Activated CD4-positive, alpha-beta T cell treated with anti-CD3 and anti-CD28 coated beads for 36 hours (primary cell): ENCODE data around the gene GYG2. TPM values are rescaled to one million over a fixed set of nuclear protein-coding genes. Genes with fewer than 3 reads are reported as not detected.

Experiments
- ATAC-seq: fragments of 200-7000 bp; cut with Tn5 transposase; one replicate; pipeline ENCODE4 v1.10.0; 2021; ENCODE audit warnings: mild to moderate bottlenecking, moderate library complexity
- CTCF ChIA-PET: fragments of 350-600 bp; sonication (Branson Sonifier 250); formaldehyde crosslinking; loops from one replicate; lab custom pipeline; 2021; ENCODE audit warnings: antibody characterized with exemption; lab: Charles Lee
- POLR2A ChIA-PET: fragments of 350-600 bp; sonication (Branson Sonifier 250); formaldehyde crosslinking; loops from one replicate; lab custom pipeline; 2021; ENCODE audit warnings: antibody characterized with exemption, inconsistent platforms; lab: Charles Lee
- DNase-seq: peaks from one replicate; pipeline ENCODE4 v3.0.0-alpha.2; 2020
- H3K27ac Mint-ChIP-seq: one replicate; pipeline ENCODE4 v1.8.0; 2021; ENCODE audit warnings: mixed read lengths
- H3K27me3 Mint-ChIP-seq: one replicate; pipeline ENCODE4 v1.8.0; 2021; ENCODE audit warnings: mixed read lengths
- H3K36me3 Mint-ChIP-seq: one replicate; pipeline ENCODE4 v1.8.0; 2021; ENCODE audit warnings: low read depth, mixed read lengths
- H3K4me1 Mint-ChIP-seq: one replicate; pipeline ENCODE4 v1.8.0; 2021; ENCODE audit warnings: mixed read lengths
- H3K4me3 Mint-ChIP-seq: one replicate; pipeline ENCODE4 v1.8.0; 2021; ENCODE audit warnings: mild to moderate bottlenecking, moderate library complexity, mixed read lengths
- H3K9me3 Mint-ChIP-seq: one replicate; pipeline ENCODE4 v1.8.0; 2021; ENCODE audit warnings: low read depth, mixed read lengths
- intact Hi-C, 2 experiments: fragments of 100-400 bp; cut with DNase I in 1 of 2; cut with micrococcal nuclease in 1 of 2; formaldehyde crosslinking; loops; one replicate each; pipeline versions ENCODE4 v1.14.2 to v1.15.1; 2022 to 2024; cut with DNase I, micrococcal nuclease
- total RNA-seq, 2 experiments: library from RNA; stranded (reverse); gene quantifications; one replicate each; pipeline ENCODE4 v1.2.3, GENCODE V29; 2021

The GYG2 gene
- total RNA-seq, 2 experiments from 2014 or later = not detected

- intact Hi-C loops = no loop called here
- Mint-ChIP-seq H3K27me3 (peaks cover 3% of the 10 kb centered on the region), H3K36me3 (no peaks in the 10 kb centered on the region), H3K27ac (no peak overlapping the region), H3K4me3 (no peak overlapping the region), H3K9me3 (no peaks in the 10 kb centered on the region), H3K4me1 (no peaks in the 10 kb centered on the region)
- no peak for ATAC-seq
- ChIA-PET CTCF (no interaction called here), POLR2A (no interaction called here)
- no peak for DNase-seq
Measured at GRCh38 chrX:2848871-2849301, 20.2 kb downstream of the GYG2 start.

DNA sequence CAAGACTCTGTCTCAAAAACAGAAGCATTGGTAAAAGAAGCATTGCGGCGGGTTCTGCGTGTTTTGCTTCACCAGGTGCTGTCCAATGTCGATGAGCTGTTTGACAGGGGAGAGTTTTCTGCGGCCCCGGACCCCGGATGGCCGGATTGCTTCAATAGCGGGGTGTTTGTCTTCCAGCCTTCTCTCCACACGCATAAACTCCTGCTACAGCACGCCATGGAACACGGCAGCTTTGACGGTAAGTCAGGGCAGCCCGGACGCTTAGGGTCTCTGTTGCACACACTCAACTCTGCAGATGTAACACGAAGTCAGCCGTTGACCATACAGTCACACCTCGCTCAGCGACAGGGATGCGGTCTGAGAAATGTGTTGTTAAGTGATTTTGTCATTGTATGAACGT lies 26.2 kb downstream of the GYG2 start:
- Mint-ChIP-seq H3K27ac (no peak overlapping the region), H3K27me3 (no peaks in the 10 kb centered on the region), H3K36me3 (no peaks in the 10 kb centered on the region), H3K9me3 (no peaks in the 10 kb centered on the region), H3K4me3 (no peak overlapping the region), H3K4me1 (no peaks in the 10 kb centered on the region)
- DNase-seq = no peak
- ChIA-PET POLR2A (interaction anchor here (0.7 kb wide), 1 partner anchor 446 kb away, joined by 3 read pairs; no protein-coding TSS in a partner anchor), CTCF (no interaction called here)
- intact Hi-C loops = no loop called here
- no peak for ATAC-seq

DNA sequence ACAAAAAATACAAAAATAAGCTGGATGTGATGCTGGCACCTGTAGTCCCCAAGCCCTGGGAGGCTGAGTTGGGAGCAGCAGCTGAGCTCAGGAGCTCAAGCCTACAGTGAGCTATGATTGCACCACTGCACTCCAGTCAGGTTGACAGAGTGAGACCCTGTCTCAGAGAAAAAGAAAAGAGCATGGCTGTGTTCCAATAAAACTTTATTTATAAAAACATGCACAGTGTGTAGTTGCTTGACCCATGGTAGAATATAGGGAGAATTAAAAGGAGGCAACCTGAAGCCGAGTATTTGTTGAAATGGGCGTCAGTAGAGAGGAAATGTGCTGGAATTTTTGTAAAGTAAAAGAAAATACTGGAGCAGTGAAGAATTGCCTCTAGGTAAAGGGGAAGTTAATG lies 27.0 kb downstream of the GYG2 start:
- Mint-ChIP-seq H3K4me1 (no peaks in the 10 kb centered on the region), H3K9me3 (no peaks in the 10 kb centered on the region), H3K27ac (no peak overlapping the region), H3K27me3 (no peaks in the 10 kb centered on the region), H3K36me3 (no peaks in the 10 kb centered on the region), H3K4me3 (no peak overlapping the region)
- CTCF ChIA-PET = no interaction called here
- ATAC-seq (no peak), DNase-seq (no peak)
- intact Hi-C loops = no loop called here
- POLR2A ChIA-PET = no interaction called here

- Mint-ChIP-seq H3K27me3 (no peaks in the 10 kb centered on the region), H3K27ac (no peak overlapping the region), H3K9me3 (no peaks in the 10 kb centered on the region), H3K4me1 (no peaks in the 10 kb centered on the region), H3K4me3 (no peak overlapping the region), H3K36me3 (no peaks in the 10 kb centered on the region)
- ChIA-PET CTCF (no interaction called here), POLR2A (no interaction called here)
- DNase-seq (no peak), ATAC-seq (no peak)
- intact Hi-C loops = no loop called here
Measured at GRCh38 chrX:2857566-2857965, 28.8 kb downstream of the GYG2 start.

- no peak for ATAC-seq
- Mint-ChIP-seq H3K36me3 (no peaks in the 10 kb centered on the region), H3K9me3 (no peaks in the 10 kb centered on the region), H3K27ac (no peak overlapping the region), H3K4me1 (no peaks in the 10 kb centered on the region), H3K27me3 (no peaks in the 10 kb centered on the region), H3K4me3 (no peak overlapping the region)
- ChIA-PET CTCF (no interaction called here), POLR2A (no interaction called here)
- no peak for DNase-seq
- intact Hi-C loops = no loop called here
Measured at GRCh38 chrX:2859197-2859797, 30.6 kb downstream of the GYG2 start.

- Mint-ChIP-seq H3K4me3 (no peak overlapping the region), H3K27me3 (no peaks in the 10 kb centered on the region), H3K9me3 (no peaks in the 10 kb centered on the region), H3K36me3 (no peaks in the 10 kb centered on the region), H3K27ac (no peak overlapping the region), H3K4me1 (no peaks in the 10 kb centered on the region)
- intact Hi-C loops = no loop called here
- CTCF ChIA-PET = no interaction called here
- POLR2A ChIA-PET = no interaction called here
- DNase-seq (no peak), ATAC-seq (no peak)
Measured at GRCh38 chrX:2862404-2862803, 33.7 kb downstream of the GYG2 start.

DNA sequence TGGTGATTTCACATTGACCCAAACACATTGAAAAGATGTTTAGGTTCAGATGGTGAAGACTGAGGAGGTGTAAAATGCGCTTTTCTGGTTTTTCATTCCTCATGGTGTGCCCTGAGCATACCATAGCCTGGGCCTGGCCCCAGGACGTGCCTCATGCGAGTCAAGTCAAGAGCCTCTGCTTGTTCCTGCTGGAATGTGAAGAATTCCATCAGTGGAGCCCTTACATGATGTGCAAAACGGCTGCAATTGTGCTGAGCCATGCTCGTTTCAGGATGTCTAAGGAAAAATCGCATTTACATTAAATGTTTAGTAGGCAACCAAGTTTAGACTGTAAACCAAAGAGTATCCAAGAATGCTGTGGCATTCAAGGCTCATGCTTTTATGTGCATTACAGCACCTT lies 34.9 kb downstream of the GYG2 start:
- DNase-seq (no peak), ATAC-seq (no peak)
- Mint-ChIP-seq H3K9me3 (no peaks in the 10 kb centered on the region), H3K27ac (no peak overlapping the region), H3K4me1 (no peaks in the 10 kb centered on the region), H3K4me3 (no peak overlapping the region), H3K27me3 (no peaks in the 10 kb centered on the region), H3K36me3 (no peaks in the 10 kb centered on the region)
- intact Hi-C loops = no loop called here
- ChIA-PET CTCF (no interaction called here), POLR2A (no interaction called here)

DNA sequence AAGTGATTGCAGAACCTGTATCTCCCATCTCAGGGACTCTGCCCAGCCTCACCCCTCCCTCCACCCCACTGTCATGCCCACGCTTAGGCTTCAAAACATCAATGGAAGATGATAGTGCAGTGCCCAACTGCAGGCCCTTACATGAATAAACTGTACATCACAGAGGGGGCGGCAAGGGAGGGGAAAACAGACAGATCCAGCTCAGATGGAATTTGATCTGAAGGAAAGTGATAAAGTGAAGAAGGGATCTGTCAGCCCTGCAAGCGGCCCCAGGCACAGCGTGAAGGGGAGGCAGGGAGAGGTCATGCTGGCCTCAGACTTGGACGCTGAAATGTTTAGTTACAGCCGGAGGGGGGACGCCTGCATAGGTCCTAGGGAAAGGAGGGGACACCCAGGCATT lies 38.5 kb downstream of the GYG2 start:
- Mint-ChIP-seq H3K27me3 (no peaks in the 10 kb centered on the region), H3K9me3 (no peaks in the 10 kb centered on the region), H3K4me1 (no peaks in the 10 kb centered on the region), H3K4me3 (no peak overlapping the region), H3K27ac (no peak overlapping the region), H3K36me3 (no peaks in the 10 kb centered on the region)
- DNase-seq (no peak), ATAC-seq (no peak)
- ChIA-PET CTCF (no interaction called here), POLR2A (no interaction called here)
- intact Hi-C loops = no loop called here

DNA sequence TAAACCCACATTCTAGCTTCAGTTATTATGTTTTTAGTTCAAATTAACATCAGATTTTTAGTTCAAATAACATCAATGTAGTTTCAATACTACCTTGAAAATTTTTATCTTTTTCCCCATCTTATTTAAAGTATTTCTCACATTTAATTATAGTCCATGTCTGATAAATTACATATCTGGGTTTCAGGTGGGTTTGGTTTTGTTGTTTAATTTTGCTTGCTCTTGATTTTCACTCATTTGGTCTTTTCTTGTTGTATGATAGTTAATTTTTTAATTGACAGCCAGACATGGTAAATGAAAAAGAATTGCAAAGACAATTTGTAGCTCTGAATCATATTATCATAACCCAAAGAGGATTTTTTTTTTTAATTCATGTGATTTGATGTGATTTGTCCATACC lies 41.9 kb downstream of the GYG2 start:
- H3K27me3 Mint-ChIP-seq = no peaks in the 10 kb centered on the region
- no peak overlapping the region for H3K27ac Mint-ChIP-seq
- H3K9me3 Mint-ChIP-seq = no peaks in the 10 kb centered on the region
- ATAC-seq (no peak), DNase-seq (no peak)
- intact Hi-C loops = no loop called here
- H3K4me3 Mint-ChIP-seq = no peak overlapping the region
- ChIA-PET POLR2A (no interaction called here), CTCF (no interaction called here)
- no peaks in the 10 kb centered on the region for H3K4me1 Mint-ChIP-seq
- no peaks in the 10 kb centered on the region for H3K36me3 Mint-ChIP-seq

DNA sequence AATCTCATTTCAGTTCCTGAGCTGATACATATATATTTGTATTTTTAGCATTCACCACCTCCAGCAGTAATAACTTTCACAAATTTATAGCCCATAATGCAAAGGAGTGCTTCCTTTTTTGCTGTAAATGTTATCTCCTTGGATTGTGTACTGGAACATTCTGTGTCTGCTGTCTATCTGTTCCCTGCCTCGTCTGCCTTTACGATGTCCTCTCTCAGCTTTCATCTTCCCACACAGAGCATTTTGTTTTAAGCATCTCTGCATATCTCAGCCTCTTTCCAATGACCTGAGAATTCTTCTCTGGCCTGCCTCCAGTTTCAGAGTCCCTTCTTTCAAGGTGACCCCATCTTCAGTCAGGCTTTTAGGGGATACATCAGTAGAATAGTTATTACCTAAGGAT lies 43.1 kb downstream of the GYG2 start:
- Mint-ChIP-seq H3K36me3 (no peaks in the 10 kb centered on the region), H3K27ac (no peak overlapping the region), H3K4me3 (no peak overlapping the region), H3K27me3 (no peaks in the 10 kb centered on the region), H3K4me1 (no peaks in the 10 kb centered on the region), H3K9me3 (no peaks in the 10 kb centered on the region)
- ATAC-seq (no peak), DNase-seq (no peak)
- ChIA-PET POLR2A (interaction anchor here (0.6 kb wide), 1 partner anchor 142 kb away, joined by 3 read pairs; no protein-coding TSS in a partner anchor), CTCF (interaction anchor here (1.1 kb wide), 1 partner anchor 101 kb away, joined by 3 read pairs; no protein-coding TSS in a partner anchor)
- intact Hi-C loops = no loop called here

GRCh38 chrX:2872671-2873277 lies 44.0 kb downstream of the GYG2 start:
- no peak for ATAC-seq
- Mint-ChIP-seq H3K9me3 (no peaks in the 10 kb centered on the region), H3K36me3 (no peaks in the 10 kb centered on the region), H3K27ac (no peak overlapping the region), H3K4me1 (no peaks in the 10 kb centered on the region), H3K4me3 (no peak overlapping the region), H3K27me3 (no peaks in the 10 kb centered on the region)
- DNase-seq = no peak
- intact Hi-C loops = no loop called here
- ChIA-PET POLR2A (no interaction called here), CTCF (no interaction called here)

DNA sequence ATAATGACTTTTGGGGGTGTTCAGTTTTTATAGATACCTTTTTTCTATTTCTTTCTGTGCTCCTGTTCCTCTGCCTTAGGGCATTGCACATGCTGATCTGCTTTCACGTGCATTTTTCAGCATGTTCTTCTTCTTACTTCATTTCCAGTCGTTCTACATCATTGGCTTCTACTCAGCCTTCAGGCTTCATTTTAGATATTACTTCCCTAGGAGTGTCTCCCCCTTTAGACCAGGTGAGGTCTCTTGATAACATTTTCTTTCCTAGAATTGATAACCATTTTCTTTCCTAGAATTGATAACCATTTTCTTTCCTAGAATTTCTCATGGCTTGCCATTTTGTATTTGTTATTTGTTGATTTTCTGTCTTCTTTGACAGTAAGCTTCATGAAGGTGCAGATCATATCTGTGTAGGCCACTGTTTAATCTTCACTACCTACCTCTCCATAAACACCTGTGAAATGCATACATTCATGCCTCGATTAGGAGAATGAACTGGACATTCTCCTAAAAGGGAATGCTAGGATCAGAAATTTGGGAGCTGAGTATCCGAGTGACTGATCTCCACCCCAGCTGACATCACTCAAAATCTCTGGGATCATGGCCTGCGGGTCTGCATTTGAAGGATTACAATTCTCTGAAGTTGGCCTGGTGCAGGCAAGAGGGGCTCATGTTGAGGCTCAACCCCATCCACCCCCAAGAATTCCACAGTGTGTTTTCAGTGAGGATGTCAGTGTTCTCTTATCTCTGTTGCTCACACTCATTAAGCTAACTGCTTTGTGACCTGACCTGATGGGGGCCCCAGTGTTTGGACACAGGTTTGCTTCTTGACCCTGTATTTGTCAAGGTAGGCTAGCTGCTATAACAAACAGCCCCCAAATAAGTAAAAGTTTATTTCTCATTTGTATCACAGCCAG lies 45.7 kb downstream of the GYG2 start:
- Mint-ChIP-seq H3K36me3 (no peaks in the 10 kb centered on the region), H3K9me3 (no peaks in the 10 kb centered on the region), H3K4me1 (no peaks in the 10 kb centered on the region), H3K27me3 (no peaks in the 10 kb centered on the region), H3K27ac (no peak overlapping the region), H3K4me3 (no peak overlapping the region)
- no peak for DNase-seq
- no peak for ATAC-seq
- ChIA-PET POLR2A (no interaction called here), CTCF (no interaction called here)
- intact Hi-C loops = no loop called here
